GM10847 (cell line): Measurements from ENCODE around the gene OR6Q1.

ENCODE experiments used
- POLR2A ChIP-seq: IDR thresholded peaks from 2 replicates; pipeline ENCODE4 v1.6.1; 2011; ENCODE audit not compliant: insufficient read length; ENCODE audit errors: extremely low read depth

Gene OR6Q1

DNA sequence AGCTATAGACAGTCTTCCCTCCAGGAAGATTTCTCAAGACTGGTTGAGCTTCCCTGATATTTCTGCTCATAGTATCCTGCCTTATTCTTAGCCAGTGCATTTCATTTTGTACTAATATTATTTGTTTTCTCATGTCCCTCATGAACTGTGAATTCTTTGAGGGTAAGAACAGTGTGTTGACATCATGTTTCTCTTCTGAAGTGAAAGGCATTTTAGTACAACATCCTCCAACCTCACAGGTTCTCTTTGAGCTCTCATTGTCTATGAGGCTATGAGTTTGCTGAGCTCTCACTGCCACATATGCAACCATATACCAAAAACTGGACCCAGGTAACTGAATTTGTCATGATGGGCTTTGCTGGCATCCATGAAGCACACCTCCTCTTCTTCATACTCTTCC is at the start of gene OR6Q1:
Gene OR6Q1 (plus strand): TSS at position 301 of the 400 bp plus-strand sequence. CDS start 0 bp downstream, at position 301.
- no peak for TF ChIP-seq POLR2A

DNA sequence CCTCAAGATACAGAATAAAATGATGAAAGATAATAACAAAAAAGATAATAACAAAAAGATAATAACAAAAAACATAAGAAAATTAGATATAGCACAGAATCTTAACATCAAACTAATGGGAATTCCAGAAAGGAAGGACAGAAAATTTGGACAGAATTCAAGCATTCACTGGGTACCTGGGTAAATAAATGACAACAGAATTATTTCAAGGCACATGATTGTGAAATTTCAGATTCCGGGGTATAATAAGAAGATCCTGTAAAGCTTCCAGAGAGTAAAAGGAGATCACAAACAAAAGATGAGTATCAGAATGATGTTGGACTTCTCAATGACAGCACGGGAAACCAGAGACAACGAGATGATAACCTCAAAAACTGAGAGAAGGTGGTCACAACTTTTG is 49.2 kb upstream of the OR6Q1 start:
- no peak for TF ChIP-seq POLR2A

GRCh38 chr11:57982776-57983175 is 48.0 kb upstream of the OR6Q1 start:
- no peak for TF ChIP-seq POLR2A

GRCh38 chr11:57983191-57983590 is 47.6 kb upstream of the OR6Q1 start:
- no peak for TF ChIP-seq POLR2A

GRCh38 chr11:58000699-58001098 is 30.1 kb upstream of the OR6Q1 start:
- TF ChIP-seq POLR2A = no peak

DNA sequence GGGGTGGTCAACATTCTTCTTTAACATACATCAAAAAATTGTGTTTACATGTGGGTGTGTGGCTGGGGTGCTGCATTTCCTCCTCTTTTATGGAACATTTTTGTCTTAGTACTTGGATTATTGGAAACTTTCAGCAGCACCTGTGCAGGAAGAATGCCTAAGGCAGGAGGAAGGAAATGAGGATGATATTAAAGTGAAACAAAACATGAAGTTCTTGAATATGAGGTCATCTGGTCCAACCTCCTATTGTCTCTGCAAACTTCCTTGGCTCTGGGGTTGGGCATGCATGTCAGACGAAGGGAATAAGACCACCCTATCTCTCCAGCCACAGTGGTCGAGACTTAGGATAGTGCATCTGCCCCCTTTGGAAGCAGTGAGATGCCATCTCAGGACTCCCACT is 27.7 kb upstream of the OR6Q1 start:
- no peak for TF ChIP-seq POLR2A

DNA sequence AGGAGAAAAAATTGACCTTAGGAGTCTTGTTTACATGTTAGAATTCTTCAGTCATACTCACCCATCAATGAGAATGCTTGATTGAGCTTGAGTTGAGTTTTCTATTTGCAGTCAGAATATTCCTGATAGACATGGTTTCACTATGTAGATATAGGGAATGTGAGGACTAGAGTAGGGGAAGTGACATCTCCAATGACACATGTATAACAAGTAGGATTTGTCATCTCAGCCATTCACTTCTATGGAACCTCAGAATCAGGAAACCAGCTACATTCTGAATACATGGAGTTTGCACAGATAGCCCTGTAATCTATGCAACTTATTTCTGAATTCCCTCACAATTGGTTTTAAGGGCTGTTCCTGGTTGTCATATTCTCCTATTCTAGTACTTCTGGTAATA is 27.2 kb upstream of the OR6Q1 start:
- TF ChIP-seq POLR2A = no peak

- no peak for TF ChIP-seq POLR2A
Observed at GRCh38 chr11:58004664-58005063, 26.1 kb upstream of the OR6Q1 start.

DNA sequence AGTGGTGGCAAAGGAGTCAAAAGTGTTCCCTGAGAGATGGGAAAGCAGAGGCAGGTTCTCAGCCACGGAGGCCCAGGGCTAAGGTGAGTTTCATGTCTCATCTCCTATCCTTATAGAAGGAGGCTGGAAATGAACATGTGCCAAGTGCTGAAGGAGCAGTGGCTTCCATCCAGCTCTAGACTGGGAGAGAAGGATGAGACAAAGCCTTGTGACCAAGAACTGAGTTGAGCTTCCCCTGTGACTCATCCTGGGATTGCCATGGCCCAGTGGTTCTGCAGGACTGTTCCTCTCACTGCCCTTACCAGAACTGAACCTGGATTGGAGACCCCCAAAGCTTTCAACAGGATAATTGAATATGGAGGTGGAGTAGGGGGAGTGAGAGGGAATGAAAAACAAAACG is 23.8 kb upstream of the OR6Q1 start:
- no peak for TF ChIP-seq POLR2A

- no peak for TF ChIP-seq POLR2A
Observed at GRCh38 chr11:58011771-58012170, 19.0 kb upstream of the OR6Q1 start.

- no peak for TF ChIP-seq POLR2A
Observed at GRCh38 chr11:58023435-58023931, 7.3 kb upstream of the OR6Q1 start, which contains the start of gene OR9Q1. Gene OR9Q1 (plus strand): TSS chr11:58023881. CDS start chr11:58179445, 155,564 bp downstream.

- TF ChIP-seq POLR2A = no peak
Observed at GRCh38 chr11:58024601-58025091, 6.1 kb upstream of the OR6Q1 start.

DNA sequence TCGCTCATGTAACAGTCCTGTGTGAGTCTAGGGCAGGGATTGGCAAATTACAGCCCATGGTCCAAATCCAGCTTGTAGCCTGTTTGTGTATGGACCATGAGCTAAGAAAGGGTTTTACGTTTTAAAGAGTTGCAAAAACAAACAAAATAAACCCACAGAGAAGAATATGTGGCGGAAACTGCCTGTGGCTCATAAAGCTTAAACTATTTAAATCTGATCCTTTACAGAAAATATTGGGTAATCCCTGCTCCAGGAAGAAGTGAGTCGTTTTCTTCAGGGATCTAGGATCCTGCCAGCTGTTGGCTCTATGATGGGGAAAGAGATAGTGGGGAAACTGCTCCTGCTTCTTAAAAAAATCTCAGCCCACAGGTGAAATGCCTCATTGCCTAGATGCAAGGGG is 3.4 kb upstream of the OR6Q1 start:
- TF ChIP-seq POLR2A = no peak

- TF ChIP-seq POLR2A = no peak
Observed at GRCh38 chr11:58028687-58029411, 1.9 kb upstream of the OR6Q1 start.

- no peak for TF ChIP-seq POLR2A
Observed at GRCh38 chr11:58034471-58034870, 3.7 kb downstream of the OR6Q1 start.

DNA sequence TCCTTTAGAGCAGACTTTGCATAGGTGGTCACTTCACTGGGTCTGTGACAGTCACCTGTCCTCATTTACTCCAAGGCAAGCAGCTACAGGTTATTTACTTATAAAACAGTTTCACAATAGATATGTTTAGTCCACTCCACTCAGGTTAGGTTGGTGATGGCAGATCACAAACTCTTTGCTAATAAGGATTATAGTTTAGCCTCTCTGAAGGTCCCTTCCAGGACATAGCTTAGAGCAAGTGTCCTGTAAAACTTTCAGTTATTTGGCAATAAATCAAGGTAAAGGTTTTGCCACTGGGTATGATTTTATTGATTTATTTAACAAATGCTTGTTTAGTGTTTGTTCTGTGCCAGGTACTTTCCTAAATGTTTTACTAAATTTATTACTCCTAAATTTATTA is 8.8 kb downstream of the OR6Q1 start:
- no peak for TF ChIP-seq POLR2A

GRCh38 chr11:58043379-58043778 is 12.6 kb downstream of the OR6Q1 start:
- no peak for TF ChIP-seq POLR2A

DNA sequence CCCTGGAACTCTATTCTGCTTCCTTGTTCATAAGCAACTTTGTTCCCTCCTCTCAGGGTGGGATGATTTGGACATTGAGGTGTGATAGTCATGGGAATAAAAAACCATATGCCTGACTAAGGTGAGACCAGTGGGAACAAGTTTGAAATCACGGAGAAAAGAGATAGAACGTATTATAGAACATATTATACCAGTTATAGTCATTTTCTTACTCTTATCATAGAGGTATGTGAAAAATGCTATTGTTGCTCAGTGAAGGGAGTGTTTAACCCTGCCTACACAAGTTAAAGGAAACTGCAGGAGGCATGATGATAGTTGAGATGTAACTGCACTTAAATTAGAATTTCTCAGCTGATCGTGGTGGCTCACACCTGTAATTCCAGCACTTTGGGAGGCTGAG is 15.5 kb downstream of the OR6Q1 start:
- no peak for TF ChIP-seq POLR2A

DNA sequence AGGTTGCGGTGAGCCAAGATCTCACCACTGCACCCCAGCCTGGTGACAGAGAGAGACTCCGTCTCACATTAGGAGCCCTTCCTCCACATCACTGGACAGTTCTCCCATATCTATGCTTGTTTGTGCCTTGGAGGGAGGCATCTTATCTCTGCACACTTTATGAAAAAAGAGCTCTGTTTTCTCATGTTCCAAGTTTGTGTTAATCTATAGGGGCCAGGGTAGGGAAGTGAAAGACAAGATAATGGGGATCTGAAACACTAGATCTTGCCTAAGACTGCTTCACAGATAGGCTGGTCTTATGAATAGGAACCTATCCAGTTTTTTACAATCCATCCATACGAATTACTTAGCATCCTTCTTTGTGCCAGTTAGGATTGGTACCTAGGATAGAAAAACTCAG is 17.1 kb downstream of the OR6Q1 start:
- TF ChIP-seq POLR2A = no peak
